Activated CD4-positive, alpha-beta T cell treated with anti-CD3 and anti-CD28 coated beads for 4 hours (primary cell): Measurements from ENCODE around the gene SLC26A2.
"Not testable (repeated sequence)": the region's sequence is repeated elsewhere in the genome, so short reads cannot be mapped to it uniquely, and the experiment has no call there.

Experiments used
- DNase-seq, 2 donors: peaks; one replicate each; pipeline ENCODE4 v3.0.0-alpha.2; 2020

SLC26A2 gene

DNA sequence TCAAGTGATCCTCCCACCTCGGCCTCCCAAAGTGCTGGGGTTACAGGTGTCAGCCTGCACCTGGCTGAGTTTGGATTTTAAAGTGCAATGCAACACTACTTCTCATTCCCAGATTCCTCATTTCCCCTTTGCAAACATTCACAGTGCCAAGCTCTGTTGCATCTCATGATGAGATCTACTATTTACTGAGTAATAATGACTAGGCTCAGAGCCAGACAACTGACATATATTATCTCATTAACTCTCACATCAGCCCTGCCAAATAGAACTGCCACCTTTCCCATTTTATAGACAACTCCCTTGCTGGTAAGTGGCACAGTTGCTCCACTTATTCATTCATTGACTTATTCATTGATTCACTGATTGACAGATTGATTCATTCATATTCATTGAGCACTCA, 22.9 kb upstream of the SLC26A2 start:
- no peak for DNase-seq

DNA sequence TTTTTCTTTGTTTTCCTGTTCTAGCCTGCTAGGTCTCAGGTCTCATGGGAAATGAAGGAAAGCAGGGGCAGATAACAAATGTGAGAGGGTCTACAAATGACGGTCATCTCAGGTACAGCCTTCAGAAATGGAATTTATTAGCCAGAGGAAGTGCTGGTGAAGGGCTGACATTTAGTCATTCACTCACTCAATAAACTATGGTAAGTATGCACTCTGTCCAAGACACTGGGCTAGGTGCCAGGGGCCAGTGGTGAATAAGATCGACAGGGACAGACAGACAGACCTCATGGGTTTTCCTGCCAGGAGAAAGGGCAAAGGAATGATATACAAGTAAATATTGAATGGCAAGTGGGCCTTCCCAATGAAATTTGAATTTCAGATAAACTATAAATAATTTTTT, 22.3 kb upstream of the SLC26A2 start:
- DNase-seq, result no peak

GRCh38 chr5:149938791-149939358, 21.7 kb upstream of the SLC26A2 start:
- DNase-seq, result no peak

- DNase-seq, result no peak
Observed at GRCh38 chr5:149939546-149939945, 21.0 kb upstream of the SLC26A2 start.

DNA sequence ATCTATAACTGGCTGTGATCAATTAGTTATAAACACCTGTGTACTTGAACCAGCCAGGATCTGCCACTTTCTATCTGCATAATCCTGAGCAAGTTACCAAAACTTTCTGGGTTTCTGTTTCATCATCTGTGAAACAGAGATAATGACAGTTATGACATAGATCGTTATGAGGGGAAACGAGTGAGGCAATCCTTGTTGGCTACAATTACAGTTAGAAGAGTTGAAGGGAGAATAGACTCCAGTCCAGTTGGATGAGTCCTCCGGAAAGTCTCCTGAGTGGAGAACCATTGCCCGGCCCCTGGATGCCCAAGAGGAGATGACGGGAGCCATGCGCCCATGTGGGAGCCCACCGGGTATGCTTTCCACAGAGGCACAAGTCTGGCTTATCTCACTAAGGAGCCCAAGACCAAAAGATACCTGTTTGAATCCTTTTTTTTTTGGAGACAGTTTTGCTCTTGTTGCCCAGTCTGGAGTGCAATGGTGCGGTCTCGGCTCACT, 20.4 kb upstream of the SLC26A2 start:
- DNase-seq, result no peak

GRCh38 chr5:149940941-149941644, 19.5 kb upstream of the SLC26A2 start:
- no peak for DNase-seq

DNA sequence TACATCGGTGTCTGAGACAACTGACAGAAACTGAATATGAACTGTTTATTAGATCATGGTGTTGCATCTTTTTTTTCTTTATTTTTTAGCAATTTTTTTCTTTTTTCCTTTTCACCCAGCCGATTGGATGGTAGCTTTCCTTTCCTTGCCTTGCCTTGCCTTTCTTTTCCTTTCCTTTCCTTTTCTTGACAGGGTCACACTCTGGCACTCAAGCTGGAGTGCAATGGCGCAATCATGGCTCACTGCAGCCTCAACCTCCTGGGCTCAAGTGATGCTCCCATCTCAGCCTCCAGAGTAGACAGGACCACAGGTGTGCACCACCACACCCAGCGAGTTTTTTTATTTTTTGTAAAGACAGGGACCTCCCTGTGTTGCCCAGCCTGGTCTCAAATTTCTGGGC, 18.8 kb upstream of the SLC26A2 start:
- no peak for DNase-seq

DNA sequence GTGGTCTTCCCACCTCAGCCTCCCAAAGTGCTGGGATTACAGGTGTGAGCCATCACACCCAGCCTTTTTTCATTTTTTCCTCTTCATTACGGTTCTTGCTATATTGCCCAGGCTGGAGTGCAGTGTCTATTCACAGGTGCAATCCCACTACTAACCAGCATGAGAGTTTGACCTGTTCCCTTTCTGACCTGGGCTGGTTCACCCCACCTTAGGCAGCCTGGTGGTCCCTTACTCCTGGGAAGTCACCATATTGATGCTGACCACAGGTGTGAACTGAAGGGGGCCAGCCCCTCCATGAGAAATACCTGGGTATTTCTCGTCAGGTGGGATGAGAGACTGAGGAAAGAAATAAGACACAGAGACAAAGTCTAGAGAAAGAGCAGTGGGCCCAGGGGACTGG, 18.4 kb upstream of the SLC26A2 start:
- no peak for DNase-seq

GRCh38 chr5:149942741-149943169, 17.8 kb upstream of the SLC26A2 start:
- not testable (repeated sequence) for DNase-seq

GRCh38 chr5:149943177-149943949, 17.2 kb upstream of the SLC26A2 start:
- not testable (repeated sequence) for DNase-seq

GRCh38 chr5:149944666-149945065, 15.9 kb upstream of the SLC26A2 start, which contains the start of gene PDE6A:
PDE6A (minus strand) TSS chr5:149944793; CDS start chr5:149944673, 120 bp downstream.
- no peak for DNase-seq

GRCh38 chr5:149946118-149946517, 14.4 kb upstream of the SLC26A2 start:
- DNase-seq, result no peak

GRCh38 chr5:149948993-149949392, 11.6 kb upstream of the SLC26A2 start:
- no peak for DNase-seq

- DNase-seq, result no peak
Observed at GRCh38 chr5:149951138-149951749, 9.3 kb upstream of the SLC26A2 start.

DNA sequence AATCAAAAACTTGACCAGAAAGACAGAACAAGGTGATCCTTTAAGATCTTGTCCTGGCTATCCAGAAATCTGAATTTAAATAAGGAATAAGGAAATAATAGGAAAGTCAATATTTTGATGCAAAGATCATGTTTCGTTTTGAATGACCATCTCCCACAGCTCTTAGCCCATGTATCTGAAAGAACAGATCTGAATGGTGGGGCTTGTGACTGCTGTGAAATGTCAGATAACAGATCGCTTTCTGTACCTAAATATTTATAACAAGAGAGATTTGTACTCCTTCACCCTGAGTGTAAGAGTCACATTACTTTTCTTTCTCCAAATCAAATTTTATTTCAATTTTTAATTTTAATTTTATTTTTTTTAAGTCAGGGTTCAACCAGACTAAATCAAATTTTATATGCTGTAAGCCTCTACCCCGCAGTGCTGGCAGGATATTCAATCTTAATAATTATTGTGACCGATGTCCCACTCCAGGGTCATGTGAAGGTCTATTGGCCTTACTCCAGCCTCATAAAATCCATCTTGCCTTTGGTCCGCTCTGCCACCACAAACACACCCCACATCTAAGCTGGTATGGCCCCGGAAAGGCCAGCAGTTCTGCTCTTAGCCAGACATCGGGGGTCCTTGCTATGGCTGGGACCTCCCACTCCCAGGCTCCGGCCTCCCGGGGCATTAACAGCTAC, 7.0 kb upstream of the SLC26A2 start:
- DNase-seq, result no peak

GRCh38 chr5:149954798-149955197, 5.8 kb upstream of the SLC26A2 start:
- DNase-seq, result no peak

DNA sequence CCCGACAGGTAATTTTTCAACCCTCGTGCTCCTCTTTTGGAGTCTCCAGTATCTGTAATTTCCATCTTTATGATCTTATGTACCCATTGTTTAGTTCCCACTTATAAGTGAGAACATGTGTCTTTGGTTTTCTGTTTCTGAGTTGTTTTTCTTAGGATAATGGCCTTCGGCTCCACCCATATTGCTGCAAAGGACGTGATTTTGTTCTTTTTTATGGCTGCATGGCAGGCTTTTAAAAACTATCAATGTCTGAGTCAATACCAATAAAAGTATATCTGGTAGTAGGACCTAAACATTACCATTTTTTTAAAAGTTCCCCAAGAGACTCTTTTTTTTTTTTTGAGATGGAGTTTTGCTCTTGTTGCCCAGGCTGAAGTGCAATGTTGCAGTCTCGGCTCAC, 3.9 kb upstream of the SLC26A2 start:
- no peak for DNase-seq

DNA sequence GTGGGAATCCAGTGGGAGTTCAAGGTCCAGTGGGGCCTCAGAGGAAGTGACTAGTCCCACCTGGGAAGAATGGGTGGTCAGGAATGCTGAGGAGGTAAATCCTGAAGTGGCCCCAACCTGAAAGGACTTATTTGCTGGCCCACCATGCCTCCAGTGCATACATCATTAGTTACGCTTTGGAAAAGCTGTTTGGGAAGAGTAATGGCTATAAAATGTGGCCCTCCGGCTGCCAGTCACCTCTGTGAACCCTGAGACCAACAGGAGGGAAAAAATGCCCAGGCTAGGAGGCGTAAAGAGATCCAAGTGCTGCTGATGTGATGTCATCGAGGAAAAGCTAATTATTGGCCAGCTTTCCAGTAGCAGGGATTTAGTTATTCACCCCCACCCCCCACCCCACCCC, 2.7 kb upstream of the SLC26A2 start:
- no peak for DNase-seq

DNA sequence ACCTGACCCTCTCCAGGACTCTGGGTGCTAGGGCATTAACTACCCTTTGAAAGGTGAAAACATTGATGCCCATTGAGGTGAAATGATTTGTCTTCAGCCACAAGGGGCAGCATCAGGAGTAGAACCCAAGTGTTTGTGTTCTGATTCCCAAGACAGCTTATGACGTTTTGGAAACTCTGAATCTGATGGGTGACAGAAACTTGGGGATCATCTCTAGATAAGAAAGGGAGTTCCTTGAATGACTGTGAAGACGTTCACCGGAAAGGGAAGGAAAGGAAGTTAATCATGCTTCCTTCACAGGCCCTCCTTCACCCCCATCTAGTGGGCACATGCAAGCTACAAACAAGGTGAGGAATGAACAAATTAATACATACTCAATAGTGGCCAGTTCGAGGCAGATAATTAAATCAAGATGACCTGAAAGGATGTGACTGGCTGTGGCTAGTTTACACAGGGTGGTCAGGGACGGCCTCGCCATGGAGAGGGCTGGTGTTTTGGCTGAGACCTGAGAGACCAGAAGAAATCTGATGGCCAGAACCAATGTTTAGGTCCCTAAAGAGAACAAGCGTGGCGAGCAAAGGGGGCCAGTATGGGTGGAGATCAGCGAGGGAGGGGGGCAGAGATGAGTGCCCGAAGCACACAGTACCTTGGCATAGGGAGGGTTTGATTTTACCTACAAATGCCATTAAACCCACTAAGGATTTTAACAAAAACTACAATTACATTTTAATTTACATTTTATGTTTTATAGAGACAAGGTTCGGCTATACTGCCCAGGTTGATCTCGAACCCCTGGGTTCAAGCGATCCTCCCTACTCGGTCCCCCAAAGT, 937 bp upstream of the SLC26A2 start:
- peak; percentile 61 to 66 for DNase-seq

DNA sequence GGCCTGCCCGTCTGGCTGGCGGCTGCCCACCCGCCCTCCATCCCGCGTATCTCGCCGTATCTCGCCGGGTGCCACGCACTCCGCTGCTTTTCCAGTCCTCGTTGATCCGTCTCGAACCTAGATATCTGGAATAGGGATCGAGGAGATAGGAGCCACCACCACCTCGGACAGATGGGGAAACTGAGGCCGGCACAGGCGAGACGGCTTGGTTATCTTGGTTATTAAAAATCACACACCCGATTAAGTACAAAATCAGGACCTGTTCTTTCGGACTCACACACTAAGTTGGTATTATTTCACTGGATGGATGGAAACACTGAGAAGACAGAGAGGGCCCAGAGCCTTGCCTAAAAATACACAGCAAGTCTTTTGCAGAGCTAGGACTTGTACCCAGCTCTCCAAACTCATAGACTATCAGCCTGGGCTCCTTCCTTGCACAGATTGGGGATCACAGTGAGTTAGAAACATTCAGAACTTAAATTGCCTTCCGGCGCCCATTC, 678 bp downstream of the SLC26A2 start:
- no peak for DNase-seq

DNA sequence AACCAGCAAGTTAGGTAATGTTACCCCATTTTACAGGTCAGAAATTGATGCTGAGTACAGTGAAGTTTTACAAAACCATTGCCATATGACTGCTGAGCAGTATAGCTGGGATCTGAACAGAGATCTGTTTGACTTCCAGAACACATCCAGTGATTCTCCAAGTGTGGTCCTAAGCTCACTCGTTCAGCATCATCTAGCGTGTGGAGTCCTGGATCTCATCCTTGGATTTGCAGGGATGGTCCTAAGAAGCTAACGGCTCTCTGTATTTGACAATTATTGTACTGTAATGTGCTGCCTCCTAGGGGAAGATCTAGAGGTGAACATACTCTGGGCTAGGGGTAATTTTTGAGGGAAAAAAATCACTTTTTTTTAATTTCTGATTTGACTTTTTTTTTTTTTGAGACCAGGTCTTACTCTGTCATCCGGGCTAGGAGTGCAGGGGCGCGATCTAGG, 1.4 kb downstream of the SLC26A2 start:
- no peak for DNase-seq
